HCT116 (cell line): ENCODE data around the gene ARHGEF19.
A peak's percentile ranks its signal among the peaks of the same experiment; 100 is the strongest.

Experiments
- CTCF ChIP-seq, 3 experiments: fragments of 200-600 bp in 1 of 3; sonication (generic) in 1 of 3; IDR thresholded peaks in 2 of 3; conservative IDR thresholded peaks in 1 of 3; 2 replicates each; pipeline ENCODE4 v1.5.1; 2012 to 2017; ENCODE audit warnings: low read depth in 2 of 3, low read length in 2 of 3, antibody characterized with exemption in 1 of 3, borderline replicate concordance in 1 of 3, control low read depth in 1 of 3, mild to moderate bottlenecking in 1 of 3, mixed read lengths in 1 of 3, mixed run types in 1 of 3, moderate library complexity in 1 of 3; ENCODE audit not compliant: insufficient read depth in 1 of 3
- JUND ChIP-seq: IDR thresholded peaks from 2 replicates; pipeline ENCODE4 v1.6.1; 2012
- POLR2A ChIP-seq: IDR thresholded peaks from 2 replicates; pipeline ENCODE4 v1.7.0; 2011; ENCODE audit warnings: borderline replicate concordance; ENCODE audit not compliant: insufficient read depth, insufficient read length; ENCODE audit errors: extremely low read depth
- REST ChIP-seq: IDR thresholded peaks from 2 replicates; pipeline ENCODE4 v1.6.1; 2012; ENCODE audit warnings: low read depth
- SIN3A ChIP-seq: IDR thresholded peaks from 2 replicates; pipeline ENCODE4 v1.6.1; 2012; ENCODE audit warnings: low read depth
- ZFX ChIP-seq: fragments of 450-650 bp; IDR thresholded peaks from 2 replicates; pipeline ENCODE4 v1.6.1; 2017
- ZNF274 ChIP-seq: fragments of 200-500 bp; sonication (Bioruptor generic); IDR thresholded peaks from 2 replicates; pipeline ENCODE4 v1.6.1; 2014; ENCODE audit warnings: mild to moderate bottlenecking, low read depth, low read length, inconsistent platforms
- TF ChIP-seq, protein P1 (sequence below): IDR thresholded peaks from 2 replicates; pipeline ENCODE4 v1.6.1; 2012

DNA sequence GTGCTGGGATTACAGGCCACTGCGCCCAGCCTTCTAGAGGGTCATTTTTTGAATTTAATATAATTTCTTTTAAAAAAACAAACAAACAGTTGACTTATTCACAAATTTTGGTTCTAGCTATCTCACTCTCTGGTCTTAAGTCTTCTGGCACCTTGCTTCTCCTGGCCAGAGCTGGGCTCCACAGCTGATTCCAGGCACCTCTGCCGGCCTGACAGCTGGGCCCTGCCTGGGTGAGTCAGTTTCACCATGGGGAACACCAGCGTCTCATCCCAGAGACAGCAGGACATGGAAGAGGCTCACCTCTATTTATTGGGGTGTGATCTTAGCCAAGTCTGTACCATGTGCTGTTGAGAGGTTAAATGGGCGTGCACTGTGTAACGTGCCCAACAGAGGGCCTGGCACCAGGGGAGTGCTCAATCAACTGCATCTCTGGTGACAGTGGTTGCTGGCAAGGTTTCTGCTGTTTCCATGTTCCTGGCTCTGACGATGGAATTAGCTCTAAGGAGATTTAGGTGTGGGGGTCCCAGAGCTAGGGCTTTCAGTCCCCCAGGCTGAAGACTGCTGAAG lies 23.6 kb upstream of the ARHGEF19 start:
- TF ChIP-seq CTCF (IDR thresholded peaks at IDR 0.05 in 2 of 3, conservative IDR thresholded peaks at IDR 0.05 in 1 of 3; ENCODE audit: borderline replicate concordance in 1 of 3, insufficient read depth in 1 of 3, low read depth in 2 of 3, low read length in 2 of 3) (peak in 2 of 3 experiments; percentile 48 to 51; a peak in 4 of 6 replicates), POLR2A (no peak), SIN3A (peak; percentile 65), ZNF274 (no peak), ZFX (no peak), JUND (no peak), REST (no peak)
- TF ChIP-seq, protein P1, sequence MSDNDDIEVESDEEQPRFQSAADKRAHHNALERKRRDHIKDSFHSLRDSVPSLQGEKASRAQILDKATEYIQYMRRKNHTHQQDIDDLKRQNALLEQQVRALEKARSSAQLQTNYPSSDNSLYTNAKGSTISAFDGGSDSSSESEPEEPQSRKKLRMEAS = peak; percentile 96
